G401 (cell line): ENCODE measurements around the gene ERBB4. TPM values are rescaled to one million over a fixed set of nuclear protein-coding genes. Genes with fewer than 3 reads are reported as not detected.

Experiments
- DNase-seq: peaks from one replicate; pipeline ENCODE4 v3.0.0-alpha.2; 2015; ENCODE audit warnings: low spot score
- in situ Hi-C: cut with HindIII; loops from 2 replicates; pipeline ENCODE4 v1.10.0; 2016; ENCODE audit warnings: low sequenced_read_pairs, mixed read lengths
- total RNA-seq: library from RNA; depleted of rRNA; stranded (reverse); fragments of >200 nt; shearing (Covaris generic); gene quantifications from 2 replicates; pipeline ENCODE4 v1.2.3, GENCODE V29; 2014

The ERBB4 gene
- total RNA-seq, 1 experiment from 2014 or later: not detected

DNA sequence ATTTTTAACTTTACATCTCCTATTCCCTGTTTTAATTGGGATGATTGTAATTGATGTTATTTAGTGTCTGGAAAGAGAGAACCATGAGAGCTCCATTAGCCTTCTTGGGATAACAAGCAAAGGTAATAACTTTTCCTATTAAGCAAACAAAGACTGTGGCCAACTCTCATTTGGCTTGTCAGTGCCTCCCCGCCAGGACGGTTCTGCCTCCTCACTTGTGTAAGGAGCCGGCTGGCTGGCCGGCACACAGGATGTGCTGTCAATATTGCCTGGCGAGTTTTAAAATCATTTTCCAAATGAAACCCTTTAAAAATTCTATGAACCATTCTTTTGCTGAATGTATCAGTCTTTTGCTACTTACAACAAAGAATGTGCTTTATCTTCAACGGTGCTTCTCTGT, 1083.9 kb downstream of the ERBB4 start:
- DNase-seq: peak; percentile 86
- in situ Hi-C loops: no loop called here

DNA sequence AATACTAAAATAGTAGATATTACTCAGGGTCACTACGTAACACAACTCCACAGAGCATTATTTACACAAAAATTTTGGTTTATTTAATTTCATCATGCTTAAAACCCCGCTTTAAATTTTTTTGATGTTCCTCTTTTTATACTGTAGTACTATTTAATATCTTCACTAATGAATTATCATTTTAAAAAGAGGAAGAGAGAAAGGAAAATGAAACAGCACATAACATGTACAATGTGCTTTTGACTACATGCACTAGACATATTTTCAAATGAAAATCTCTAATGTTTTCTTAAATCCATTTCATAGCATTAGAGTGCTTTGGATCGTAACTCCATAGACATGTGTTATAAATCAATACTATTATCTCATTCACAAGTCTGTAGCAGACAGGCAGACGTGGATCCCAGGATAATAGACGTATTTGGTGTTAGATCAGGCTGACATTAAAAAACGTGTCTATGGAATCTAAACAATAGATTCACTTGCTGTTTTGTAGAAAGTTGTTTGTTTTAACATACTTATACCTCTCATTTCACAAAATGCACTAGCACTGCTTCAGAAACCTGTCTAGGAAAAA, 1085.2 kb downstream of the ERBB4 start:
- DNase-seq: no peak
- in situ Hi-C loops: no loop called here

DNA sequence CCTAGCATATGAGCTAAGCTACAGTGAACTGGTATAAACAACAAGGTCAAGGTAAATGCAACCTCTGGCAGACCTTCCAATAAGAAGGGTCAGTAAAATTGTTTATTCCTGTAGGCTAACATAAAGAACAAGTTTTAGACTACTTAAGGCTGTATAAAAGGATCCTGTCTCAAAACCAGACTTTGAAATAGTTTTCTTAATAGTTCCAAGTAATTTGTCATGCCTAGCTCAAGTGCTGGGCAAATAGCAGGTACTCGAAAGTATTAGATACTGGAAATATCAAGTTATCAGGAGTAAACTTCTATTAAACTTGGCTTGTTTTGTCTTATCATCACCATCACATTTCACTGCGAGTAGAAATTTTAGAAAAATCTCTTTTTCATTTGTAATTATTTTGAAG, 1087.0 kb downstream of the ERBB4 start:
- no peak for DNase-seq
- in situ Hi-C loops: no loop called here

DNA sequence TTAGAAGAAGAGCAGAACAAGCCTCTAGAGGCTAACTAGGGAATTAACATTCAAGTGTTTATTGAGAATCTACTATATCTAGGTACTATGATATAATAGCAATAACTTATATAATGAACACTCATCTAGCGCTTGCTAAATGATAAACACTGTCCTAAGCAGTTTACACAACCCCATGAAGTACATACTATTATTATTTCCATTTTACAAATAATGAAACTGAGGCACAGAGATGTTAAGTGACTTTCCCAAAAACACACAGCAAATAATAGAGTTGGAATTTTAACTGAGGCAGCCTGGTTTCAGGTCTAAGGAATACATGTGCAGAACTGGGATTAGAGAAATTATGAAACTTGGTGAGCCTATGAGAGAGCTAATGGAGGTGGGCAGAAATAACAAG, 1088.8 kb downstream of the ERBB4 start:
- DNase-seq: no peak
- in situ Hi-C loops: no loop called here

DNA sequence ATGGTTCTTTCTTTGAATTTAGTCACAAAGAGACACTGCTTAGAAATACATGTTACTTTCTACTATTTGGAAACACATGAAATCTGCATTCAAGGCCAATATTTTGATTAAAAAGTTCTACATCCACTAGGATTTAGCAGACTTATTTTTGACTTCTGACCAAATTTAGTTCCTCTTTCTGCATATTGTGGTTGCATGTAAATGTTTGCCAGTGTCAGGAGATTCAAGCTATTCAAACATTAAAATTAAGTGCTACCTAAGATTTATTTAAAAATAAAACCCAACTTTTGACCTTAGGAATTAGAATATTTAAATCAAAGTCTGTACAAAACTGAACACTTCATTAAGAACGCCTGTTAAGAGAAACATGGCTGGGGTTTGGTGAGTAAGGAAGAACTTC, 1091.1 kb downstream of the ERBB4 start:
- in situ Hi-C loops: no loop called here
- no peak for DNase-seq

DNA sequence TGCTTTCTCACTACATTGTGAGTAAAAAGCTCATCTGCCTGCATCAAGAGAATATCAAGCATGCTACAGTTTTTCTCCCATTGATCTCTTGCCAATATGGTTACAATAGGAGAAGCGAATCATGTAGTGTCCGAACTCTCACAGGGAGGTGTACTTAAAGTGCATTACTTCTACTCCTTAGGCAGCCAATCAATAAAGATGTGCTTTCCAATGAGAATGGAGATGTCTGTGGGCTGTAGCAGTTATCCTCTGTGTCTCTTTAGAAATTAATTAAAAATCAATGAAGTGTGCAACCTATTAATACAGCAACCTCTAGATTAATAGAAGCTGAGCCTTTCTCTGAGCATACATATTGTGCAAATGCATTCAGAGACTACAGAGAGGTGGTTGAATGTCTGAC, 1098.5 kb downstream of the ERBB4 start:
- DNase-seq: no peak
- in situ Hi-C loops: no loop called here

DNA sequence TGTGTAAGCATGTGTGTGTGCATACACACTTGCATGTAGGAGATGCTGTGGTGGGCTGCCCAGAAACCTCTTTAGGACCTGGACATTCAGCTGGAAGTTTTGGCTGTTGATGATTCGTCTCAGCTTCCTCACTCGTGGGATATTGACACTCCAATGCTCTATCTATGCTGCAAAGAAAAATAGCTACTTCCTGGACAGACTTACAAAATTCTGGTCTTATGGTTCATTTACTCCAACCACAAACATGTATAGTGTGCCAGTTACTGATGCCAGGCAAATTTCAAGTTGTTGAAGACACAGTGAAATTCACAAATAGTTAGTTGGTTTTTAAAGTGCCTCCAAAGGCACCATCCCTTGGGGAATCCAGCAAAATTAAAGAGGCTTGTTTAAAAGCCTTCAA, 1099.6 kb downstream of the ERBB4 start:
- in situ Hi-C loops: no loop called here
- DNase-seq: no peak

DNA sequence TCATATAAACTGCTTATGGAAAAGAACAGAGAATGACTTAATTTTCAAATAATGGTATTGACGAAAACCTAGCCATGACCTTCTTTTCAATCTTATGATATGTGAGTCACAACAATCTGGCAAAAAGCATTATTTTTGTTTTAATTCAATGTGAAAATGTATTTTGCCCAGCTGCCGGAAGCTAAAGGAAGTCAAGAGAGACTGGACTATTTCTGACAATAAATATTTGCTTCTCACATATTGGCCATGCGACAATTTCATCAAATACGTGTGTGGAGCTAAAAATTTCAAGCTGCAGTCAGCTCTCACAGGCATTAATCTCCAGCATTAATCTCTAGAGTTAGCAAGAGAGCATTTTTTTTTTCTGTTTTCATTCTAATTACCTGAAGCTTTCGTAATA, 1101.2 kb downstream of the ERBB4 start:
- no peak for DNase-seq
- in situ Hi-C loops: no loop called here

DNA sequence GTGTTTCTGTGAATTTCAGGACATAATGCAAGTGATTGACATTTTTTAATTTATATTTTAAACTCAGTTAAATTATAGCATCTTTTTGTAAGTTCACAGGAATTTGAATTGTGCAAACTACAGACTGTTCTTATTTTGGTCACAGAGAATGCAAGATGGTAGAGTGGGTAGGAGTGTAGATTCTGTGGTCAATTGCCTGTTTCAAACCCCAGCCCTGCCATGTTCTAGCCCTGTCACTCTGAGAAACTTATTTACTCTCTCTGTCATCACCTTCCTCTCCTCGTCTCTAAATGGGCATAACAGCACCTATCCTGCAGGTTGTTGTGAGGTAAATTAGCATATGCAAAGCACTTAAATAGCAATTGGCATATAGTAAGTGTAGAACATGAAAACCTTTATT, 1102.4 kb downstream of the ERBB4 start:
- no peak for DNase-seq
- in situ Hi-C loops: no loop called here

DNA sequence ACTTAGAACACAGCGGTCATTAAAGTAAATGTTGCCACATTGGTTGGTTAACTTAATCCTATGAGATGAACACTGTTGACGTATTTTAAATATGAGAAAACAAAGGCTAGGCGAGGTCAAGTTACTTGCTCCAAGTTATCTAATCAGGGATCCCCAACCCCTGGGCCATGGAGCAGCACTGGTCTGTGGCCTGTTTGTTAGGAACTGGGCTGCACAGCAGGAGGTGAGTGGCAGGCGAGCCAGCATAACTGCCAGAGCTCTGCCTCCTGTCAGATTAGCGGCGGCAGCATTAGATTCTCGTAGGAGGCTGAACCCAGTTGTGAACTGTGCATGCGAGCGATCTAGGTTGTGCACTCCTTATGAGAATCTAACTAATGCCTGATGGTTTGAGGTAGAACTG, 1103.3 kb downstream of the ERBB4 start:
- DNase-seq: peak; percentile 79
- in situ Hi-C loops: no loop called here

DNA sequence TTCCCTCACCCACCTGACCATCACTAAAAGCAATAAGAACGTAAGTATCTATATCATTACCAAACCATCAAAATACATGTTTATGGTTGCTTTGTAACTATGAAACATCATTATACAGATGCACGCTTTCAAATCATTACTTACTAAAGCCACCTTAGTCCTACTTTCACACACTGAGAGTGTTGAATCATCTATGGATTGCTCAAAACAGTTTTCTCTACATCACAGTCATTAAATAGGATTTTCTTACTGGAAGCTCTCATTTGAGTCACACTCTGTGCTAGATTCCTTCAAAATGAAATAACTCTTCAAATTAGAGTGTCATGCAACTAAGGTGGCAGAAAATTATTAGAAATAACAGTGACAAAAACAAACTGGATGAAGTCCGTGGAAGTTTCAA, 1103.8 kb downstream of the ERBB4 start:
- in situ Hi-C loops: no loop called here
- DNase-seq: no peak

DNA sequence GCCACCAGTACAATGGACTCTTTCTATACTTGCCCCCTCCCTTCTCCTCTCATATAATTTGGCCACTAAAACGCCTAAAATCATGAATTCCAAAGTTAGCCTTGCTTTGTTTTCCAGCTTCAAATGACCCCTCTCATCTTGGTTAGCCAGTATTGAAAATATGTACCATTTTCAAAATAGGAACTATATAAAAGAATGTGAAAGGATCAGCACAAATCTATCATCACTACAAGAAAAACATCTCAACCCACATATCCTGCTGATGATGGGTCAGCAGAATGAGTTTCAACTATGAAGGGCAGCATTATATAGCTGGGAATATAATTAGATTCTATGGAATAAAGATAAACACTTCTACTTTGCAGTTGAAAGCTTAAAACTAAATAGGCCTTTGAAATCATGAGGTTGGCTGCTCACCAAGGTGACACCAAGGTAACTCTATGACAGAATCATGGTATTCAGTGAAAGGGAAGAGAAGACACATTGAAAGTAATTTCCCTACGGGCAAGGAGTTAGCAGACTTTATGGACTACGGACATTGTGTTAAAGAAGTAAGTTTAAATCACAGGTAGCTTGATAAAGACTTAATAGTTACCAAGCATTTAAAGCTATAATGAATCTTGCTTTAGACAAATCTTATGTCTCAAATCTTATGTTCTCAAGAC, 1109.2 kb downstream of the ERBB4 start:
- in situ Hi-C loops: no loop called here
- no peak for DNase-seq

DNA sequence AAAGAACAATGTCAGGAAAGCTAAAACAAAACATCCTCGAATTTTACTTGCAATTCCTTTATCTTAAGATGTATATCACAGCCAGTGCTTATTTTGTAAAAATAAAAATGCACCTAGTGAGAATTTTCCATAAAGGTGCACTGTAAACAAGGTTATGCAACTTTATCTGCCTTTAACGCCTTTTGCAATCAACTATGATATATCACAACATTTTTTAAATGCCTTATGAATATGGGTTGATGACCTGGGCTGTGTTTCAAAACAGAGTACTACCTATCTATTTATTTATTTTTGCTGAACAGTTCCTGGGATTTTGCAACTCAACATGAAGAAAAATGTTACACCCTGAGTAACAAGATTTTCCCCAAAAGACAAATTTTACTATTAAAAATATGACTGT, 1112.4 kb downstream of the ERBB4 start:
- in situ Hi-C loops: no loop called here
- DNase-seq: no peak

DNA sequence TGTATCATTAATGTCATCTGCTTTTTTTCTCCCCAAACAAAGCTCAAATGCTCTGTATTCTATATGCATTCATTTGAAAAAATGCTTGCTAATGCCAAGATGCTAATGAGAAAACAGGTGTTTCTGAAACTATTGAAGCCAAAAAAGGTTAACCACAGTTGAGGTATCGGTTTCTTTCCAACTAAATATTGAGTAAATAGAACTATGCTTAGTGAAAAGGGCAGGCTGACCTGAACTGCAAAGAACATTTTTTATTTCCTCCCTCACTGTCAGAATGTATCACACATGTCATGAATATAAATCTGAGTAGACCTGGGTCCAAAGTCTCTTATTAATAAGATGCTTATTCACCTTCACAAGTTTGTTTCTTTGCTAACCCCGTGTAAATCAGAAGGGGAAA, 1115.6 kb downstream of the ERBB4 start:
- in situ Hi-C loops: no loop called here
- DNase-seq: no peak

DNA sequence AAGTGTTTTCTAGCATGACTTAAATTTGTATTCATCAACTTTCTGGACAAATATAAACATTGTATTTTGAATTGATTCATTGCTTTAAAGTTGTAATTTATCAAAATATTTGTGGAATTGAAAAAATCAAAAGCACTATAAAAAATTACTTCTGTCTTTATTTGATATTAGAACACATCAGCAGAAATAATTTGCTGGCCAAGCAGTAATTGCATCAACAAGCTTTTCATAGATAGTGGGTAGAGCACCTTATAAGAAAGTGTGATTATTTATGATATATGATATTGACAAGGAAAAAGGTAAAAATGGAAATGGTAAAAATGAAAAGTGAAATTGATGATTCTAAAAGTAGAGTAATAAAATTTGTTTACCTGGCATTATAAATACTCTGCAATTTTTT, 1121.1 kb downstream of the ERBB4 start:
- in situ Hi-C loops: no loop called here
- DNase-seq: no peak

DNA sequence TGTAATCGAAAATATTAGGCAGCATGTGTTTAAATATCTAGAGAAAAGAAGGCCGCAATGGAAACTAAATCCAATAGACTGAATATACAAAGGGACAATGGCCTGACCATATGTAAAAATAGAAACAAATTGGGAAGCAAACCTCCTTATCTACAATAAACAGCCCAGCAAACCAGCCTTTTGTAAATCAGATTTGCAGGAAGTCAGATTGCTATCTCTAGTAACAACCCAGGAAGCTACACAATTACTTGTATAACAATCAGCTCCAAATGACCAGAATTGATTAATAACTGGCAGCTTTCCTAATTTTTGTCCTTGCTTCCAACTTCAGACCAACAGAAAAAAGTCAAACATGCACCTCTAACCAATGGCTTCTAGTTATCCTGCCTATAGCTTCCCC, 1122.2 kb downstream of the ERBB4 start:
- in situ Hi-C loops: no loop called here

DNA sequence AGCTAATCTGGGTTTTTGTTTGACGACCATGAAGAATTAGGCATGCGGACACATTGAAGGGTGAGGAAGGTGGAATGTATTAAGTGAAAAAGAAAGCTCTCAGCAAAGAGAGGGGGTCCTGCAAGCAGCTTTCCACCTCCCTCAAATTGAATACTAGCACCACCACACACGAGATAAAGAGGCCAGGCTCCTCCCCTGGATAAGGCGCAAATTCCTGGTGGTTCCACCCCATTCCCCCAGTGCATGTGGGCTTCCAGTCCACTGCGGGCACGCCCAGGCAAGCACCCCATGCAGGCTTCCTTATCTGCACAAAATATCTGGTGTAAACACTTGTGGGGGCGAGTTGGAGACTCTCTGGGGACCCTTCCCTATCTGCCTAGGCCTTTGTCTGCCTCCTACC, 1124.9 kb downstream of the ERBB4 start:
- in situ Hi-C loops: no loop called here
- DNase-seq: no peak

More for the DNA sequence above, 1122.2 kb downstream of the ERBB4 start:
- DNase-seq: no peak

DNA sequence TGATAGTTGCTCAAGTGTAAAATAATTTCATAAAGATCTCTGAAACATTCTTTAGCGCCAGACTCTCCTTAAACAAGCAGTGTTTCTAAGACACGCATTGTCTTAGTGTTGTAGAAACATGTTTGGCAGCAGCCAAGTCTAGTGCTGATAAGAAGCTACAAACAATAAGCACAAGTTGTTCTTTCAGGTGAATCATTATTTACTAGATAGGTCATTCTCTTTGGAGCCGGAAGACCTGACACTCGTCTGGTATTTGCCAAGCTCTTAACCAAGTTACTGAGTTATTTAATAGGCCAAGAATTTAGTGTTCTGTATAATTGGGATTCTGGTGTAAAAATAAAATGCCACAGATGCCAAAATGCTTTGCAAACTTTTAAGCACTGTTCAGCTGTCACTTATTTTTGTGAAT, 1130.1 kb downstream of the ERBB4 start:
- DNase-seq: peak; percentile 21
- in situ Hi-C loops: no loop called here

DNA sequence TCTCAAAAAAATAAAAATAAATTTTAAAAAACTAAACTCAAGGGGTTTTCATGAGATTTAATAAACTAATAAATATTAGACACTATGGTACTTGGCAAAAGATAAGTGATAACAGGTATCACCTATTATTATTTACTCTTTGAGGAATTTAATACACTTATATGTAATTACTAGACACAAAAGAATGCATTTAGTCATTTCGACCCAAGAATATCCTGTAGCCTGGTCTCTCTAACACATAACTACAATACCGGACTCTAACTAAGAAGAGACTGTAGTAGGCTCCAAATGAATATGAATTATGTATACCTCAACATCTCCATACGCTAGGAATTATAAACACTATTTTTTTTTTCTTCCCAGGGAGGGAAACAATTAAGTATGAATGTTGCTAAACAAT, 1131.5 kb downstream of the ERBB4 start:
- in situ Hi-C loops: no loop called here
- DNase-seq: no peak

DNA sequence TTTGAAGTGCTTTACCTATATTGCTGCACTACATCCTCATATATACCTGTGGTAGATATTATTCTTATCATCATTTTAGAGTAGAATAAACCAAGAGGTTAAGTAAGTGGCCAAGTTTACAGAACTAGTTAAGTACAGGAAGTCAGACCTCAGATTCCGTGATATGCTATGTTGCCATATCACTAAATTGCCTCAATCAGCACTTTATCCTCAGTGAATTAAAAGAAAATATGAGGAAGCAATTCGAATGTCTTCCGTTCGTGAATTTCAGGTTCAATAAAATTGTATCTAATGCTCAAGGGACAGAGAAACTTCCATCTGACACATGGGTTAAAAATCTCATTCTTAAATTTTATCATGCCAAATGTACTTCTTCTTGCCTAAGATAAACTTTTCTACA, 1133.6 kb downstream of the ERBB4 start:
- no peak for DNase-seq
- in situ Hi-C loops: no loop called here

DNA sequence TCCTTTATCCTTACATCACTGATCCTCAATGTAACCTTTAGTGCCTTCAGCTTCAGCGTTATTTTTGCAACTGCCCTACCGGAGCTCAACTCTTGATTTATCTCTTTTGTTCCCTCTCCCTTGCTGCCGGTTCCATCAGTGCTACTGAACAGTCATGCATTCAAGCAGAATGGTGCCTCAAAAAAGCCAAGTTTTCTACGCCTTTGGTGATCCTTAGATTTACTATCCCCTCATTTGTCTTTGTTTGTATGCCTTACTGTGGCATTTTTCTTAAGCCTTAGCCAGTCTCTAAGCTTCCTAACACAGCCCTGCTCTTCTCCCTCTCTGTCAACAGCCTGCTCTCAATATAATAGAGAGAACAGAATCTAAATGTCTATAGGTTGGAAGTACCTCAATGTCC, 1134.5 kb downstream of the ERBB4 start:
- DNase-seq: no peak
- in situ Hi-C loops: no loop called here
